GM18499 (cell line): ENCODE results near the gene COMTD1.
"Not testable (repeated sequence)": the region's sequence is repeated elsewhere in the genome, so short reads cannot be mapped to it uniquely, and the experiment has no call there.

Experiments used
- ATAC-seq: cut with Tn5 transposase; IDR thresholded peaks from one replicate; pipeline ENCODE4 v1.9.1; 2021; ENCODE audit warnings: moderate number of reproducible peaks; ENCODE audit not compliant: insufficient read depth, unreplicated experiment

COMTD1 gene

GRCh38 chr10:75226656-75227055 lies 9.1 kb downstream of the COMTD1 start:
- no peak for ATAC-seq

- ATAC-seq: no peak
Measured at GRCh38 chr10:75226095-75226494, 9.7 kb downstream of the COMTD1 start.

- no peak for ATAC-seq
Measured at GRCh38 chr10:75223507-75223906, 12.2 kb downstream of the COMTD1 start.

DNA sequence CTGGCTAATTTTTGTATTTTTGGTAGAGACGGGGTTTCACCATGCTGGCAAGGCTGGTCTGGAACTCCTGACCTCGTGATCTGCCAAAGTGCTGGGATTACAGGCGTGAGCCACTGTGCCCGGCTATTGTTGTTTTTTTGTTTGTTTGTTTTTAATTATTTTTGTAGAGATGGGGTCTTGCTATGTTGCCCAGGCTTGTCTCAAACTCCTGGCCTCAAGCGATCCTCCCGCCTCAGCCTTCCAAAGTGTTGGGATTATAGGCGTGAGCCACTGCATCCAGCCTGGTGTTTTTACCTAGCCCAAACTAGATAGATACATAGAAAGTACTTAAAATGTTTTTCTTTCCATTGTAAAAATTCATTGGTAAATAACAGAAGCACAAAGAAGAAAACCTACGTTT lies 14.3 kb downstream of the COMTD1 start:
- not testable (repeated sequence) for ATAC-seq

GRCh38 chr10:75220274-75220673 lies 15.5 kb downstream of the COMTD1 start:
- no peak for ATAC-seq

DNA sequence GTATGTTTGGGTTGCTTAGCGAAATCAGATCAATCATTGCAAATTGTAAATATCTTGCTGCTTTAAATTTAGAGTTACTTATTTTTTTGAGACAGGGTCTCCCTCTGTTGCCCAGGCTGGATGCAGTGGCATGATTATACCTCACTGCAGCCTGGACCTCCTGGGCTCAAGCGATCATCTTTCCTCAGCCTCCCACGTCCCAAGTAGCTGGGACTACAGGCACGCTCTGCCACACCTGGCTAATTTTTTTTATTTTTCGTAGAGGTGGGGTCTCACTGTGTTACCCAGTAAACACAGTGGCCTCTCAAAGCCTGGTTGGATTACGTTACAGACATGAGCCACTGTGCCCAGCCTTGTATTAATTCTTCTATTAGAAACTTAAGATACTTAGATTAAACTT lies 23.4 kb downstream of the COMTD1 start:
- no peak for ATAC-seq

DNA sequence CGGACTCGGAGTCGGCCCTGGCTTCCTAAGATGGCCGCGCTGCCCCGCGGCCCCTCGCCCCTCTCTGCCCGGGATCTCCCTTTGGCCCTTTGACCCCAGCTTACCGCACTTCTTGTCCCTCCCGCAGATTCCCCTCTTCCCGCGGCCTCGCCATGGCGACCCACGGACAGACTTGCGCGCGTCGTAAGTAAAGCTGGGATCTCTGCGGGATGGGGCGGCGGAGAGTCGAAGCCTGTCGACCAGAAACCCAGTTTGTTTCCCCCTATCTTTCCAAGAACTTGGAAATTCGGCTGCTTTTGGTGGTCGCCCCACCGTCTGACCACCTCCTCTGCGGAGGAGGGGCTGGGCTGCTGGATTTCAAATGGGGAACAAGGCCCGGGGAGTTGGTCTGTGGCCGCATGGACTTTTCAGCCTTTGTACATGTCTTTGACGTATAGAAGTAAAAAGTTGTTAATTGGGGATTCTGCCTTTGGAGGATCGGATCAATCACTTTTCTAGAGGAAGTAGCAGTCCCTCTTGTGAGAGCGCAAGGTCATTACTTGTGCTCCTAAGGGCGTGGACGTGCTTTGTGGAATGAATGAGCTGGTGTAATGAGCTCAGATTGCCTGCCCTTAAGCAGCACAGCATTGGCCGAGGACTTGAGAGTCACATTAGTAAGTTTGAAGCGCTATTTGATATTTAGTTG lies 24.6 kb downstream of the COMTD1 start:
- no peak for ATAC-seq

DNA sequence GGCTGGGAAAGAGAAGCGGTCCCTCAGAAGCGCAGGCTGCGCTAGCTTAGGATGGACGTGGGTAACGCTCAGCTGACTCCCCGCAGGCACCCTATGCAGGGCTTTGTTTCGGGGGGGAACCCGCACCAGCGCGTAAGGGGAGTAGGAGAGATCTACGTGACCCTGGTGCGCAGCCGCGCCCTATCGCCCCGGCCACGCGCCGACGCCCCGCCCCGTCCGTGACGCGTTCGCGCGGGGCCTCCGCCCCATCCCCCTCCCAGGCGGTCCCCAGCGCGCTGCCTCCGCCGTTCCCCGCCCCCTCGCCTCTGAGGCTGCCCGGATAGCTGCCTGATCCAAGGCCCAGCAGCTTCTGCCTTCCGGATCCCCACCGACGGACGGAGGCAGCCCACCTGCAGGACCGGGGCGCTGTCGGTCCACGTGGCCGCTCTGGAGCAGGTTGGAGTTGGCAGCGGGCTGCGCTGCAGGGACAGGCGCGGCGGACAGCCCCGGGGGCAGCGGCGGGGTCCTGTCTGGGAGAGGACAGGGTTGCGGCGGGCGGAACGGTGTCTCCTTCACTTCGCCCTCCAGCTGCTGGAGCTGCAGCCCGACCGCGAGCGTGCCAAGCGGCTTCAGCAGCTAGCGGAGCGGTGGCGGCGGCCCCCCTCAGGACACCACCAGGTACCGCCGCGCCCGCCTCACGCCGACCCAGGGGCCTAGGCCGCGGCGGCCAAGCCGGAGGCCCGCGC lies 25.3 kb downstream of the COMTD1 start, which contains the start of gene VDAC2:
VDAC2 (plus strand) TSS at position 515 of the 725 bp plus-strand sequence. CDS start 363 bp downstream, outside the sequence.
- peak; percentile 72 for ATAC-seq

- ATAC-seq: peak; percentile 38
Measured at GRCh38 chr10:75209921-75210281, 25.9 kb downstream of the COMTD1 start.

DNA sequence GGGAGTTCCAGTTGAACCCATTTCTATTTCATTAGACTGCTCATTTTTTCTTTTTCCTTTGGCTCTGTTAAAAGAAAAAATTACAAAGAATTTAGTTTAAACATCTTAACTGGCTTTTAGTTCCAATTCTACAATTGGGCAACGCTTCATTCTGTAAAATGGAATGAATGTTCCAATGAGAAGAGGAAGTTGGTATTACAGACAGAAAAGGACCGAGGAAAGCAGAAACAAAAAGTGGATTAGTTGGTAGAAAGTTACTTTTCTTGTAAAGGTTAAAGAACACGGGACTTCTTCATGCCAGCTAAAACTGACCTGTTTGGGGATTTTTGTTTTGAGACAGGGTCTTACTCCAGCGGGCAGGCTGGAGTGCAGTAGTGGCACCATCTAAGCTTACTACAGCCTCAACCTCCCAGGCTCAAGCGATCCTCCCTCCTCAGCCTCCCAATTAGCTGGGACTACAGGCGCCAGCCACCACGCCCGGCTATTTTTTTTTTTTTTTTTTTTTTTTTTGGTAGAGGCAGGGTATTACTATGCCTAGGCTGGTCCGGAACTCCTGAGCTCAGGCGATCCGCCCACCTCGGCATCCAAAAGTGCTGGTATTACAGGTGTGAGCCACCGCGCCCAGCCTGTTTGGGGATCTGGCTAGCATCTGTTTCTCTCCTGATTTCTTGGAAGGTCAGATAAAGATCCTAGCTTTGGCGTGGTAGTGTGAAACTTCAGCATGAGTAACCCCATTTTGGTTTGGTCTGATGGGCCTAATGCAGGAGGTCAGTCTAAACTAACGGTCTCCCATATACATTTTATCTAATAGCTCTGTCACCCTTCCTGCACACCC lies 26.5 kb downstream of the COMTD1 start:
- no peak for ATAC-seq

- ATAC-seq: no peak
Measured at GRCh38 chr10:75208181-75208580, 27.6 kb downstream of the COMTD1 start.

- ATAC-seq: no peak
Measured at GRCh38 chr10:75207857-75208144, 28.0 kb downstream of the COMTD1 start.

DNA sequence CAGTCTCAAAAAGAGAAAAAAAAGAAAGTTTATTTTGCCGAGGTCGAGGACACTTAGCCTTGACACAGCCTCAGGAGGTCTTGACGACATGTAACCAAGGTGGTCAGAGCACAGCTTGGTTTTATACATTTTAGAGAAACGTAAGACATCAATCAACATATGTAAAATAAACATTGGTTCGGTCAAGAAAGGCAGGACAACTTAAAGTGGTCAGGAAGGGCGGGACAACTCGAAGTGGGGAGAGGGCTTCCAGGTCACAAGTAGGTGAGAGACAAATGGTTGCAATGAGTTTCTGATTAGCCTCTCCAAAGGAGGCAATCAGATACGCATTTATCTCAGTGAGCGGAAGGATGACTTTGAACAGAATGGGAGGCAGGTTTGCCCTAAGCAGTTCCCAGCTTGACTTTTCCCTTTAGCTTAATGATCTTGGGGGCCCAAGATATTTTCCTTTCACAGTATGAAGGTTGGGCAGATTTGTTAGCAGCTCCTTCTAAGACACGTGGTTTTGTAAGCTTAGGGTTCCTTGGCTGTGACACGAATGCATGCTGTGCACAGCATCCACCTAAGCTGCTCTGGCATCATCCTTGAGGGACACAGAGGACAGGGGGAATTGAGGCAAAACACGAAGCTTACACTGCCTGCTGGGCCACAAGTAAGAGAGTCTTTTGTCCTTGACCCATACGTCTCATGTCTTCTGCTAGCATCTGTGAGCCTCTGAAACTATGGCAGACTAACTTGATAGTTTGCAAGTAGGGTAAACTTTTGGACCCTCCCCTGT lies 28.5 kb downstream of the COMTD1 start:
- ATAC-seq: no peak

GRCh38 chr10:75206638-75207037 lies 29.1 kb downstream of the COMTD1 start:
- ATAC-seq: not testable (repeated sequence)

DNA sequence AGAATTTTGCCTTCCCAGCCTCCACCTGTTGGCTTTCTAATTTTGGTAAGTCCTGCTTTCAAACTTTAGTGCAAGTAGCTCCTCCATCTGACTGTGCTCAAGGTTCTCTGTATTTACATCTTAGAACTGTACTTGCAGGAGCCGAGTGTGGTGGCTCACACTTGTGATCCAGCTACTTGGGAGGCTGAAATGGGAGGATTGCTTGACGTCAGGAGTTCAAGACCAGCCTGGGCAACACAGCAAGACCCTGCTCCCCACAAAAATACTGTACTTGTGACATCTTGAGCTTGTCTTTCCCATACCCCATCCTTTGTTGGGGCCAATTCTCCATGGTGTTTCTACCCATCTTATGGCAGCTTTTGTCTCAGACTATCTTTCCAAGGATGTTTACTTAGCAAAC lies 29.8 kb downstream of the COMTD1 start:
- ATAC-seq: no peak

GRCh38 chr10:75203724-75204123 lies 32.0 kb downstream of the COMTD1 start:
- no peak for ATAC-seq

DNA sequence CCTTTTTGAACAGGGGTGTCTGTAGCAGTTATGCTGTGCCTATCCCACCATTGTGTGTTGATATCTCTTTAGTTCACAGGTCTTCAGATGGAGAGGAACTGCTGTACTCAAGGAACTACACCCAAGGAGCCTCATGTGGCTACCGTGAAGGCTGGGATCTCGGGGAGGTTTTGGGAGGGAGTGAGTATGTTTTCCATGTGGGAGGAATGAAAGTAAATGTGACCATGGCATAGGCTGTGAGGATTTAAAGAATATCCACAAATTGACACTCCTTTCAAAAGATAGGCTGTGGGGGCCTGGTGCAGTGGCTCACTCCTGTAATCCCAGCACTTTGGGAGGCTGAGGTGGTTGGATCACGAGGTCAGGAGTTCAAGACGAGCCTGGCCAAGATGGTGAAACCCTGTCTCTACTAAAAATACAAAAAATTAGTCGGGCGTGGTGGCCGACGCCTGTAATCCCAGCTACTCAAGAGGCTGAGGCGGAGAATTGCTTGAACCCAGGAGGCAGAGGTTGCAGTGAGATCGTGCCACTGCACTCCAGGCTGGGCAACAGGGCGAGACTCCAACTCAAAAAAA lies 32.6 kb downstream of the COMTD1 start:
- ATAC-seq: not testable (repeated sequence)

- no peak for ATAC-seq
Measured at GRCh38 chr10:75202321-75203045, 33.3 kb downstream of the COMTD1 start.

DNA sequence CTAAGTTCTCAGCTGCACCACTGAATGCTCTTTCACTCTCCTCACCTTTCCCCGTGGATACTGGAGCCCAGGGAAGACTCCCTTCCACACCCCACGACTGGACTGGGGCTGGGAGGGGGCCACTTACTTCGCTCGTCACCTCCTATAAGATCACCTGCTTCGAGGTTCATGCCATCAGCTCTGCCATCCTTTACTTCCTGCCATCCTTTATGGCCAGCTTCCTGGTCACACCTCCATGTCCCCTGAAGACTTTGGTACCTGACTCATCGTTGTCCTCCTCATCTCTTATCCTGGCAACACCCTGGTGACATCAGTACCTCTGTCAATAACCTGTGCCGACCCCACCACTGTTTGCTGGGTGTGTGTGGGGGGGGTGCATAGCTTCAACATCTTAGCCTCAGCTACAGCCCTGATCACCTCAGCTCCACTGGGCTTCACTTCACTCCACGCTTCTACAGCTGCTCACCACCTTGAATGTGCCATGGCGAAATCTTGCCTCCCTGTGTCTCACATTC lies 33.9 kb downstream of the COMTD1 start:
- no peak for ATAC-seq
